GM23248 (cell line): ENCODE results near the gene HINFP. TPM values are rescaled to one million over a fixed set of nuclear protein-coding genes. Genes with fewer than 3 reads are reported as not detected.

ENCODE experiments used
- DNase-seq: peaks from one replicate; pipeline ENCODE4 v3.0.0-alpha.2; 2015
- H2AFZ ChIP-seq: fragments of 200-600 bp; sonication (generic); 2 replicates; pipeline ENCODE4 v1.6.1; 2016; ENCODE audit warnings: antibody characterized with exemption
- H3F3A ChIP-seq: fragments of 200-600 bp; sonication (generic); 2 replicates; pipeline ENCODE4 v1.6.1; 2016; ENCODE audit warnings: mild to moderate bottlenecking, antibody characterized with exemption, mixed run types; ENCODE audit not compliant: insufficient read depth
- H3K27ac ChIP-seq: fragments of 200-600 bp; sonication (generic); 2 replicates; pipeline ENCODE4 v1.5.1; 2016; ENCODE audit warnings: mild to moderate bottlenecking
- H3K27me3 ChIP-seq: fragments of 200-600 bp; sonication (generic); replicated peaks from 2 replicates; pipeline ENCODE4 v1.6.1; 2016; ENCODE audit warnings: mild to moderate bottlenecking; ENCODE audit not compliant: insufficient read depth
- H3K36me3 ChIP-seq: fragments of 200-600 bp; sonication (generic); 2 replicates; pipeline ENCODE4 v1.6.1; 2016; ENCODE audit warnings: low read depth, mild to moderate bottlenecking
- H3K4me1 ChIP-seq: fragments of 200-600 bp; sonication (generic); 2 replicates; pipeline ENCODE4 v1.6.1; 2016; ENCODE audit warnings: mild to moderate bottlenecking; ENCODE audit not compliant: insufficient read depth
- H3K4me2 ChIP-seq: fragments of 200-600 bp; sonication (generic); one replicate; pipeline ENCODE4 v1.6.1; 2016; ENCODE audit warnings: mild to moderate bottlenecking; ENCODE audit not compliant: unreplicated experiment
- H3K4me3 ChIP-seq: fragments of 200-600 bp; sonication (generic); 2 replicates; pipeline ENCODE4 v1.5.1; 2016; ENCODE audit warnings: mild to moderate bottlenecking
- H3K79me2 ChIP-seq: fragments of 200-600 bp; sonication (generic); 2 replicates; pipeline ENCODE4 v1.6.1; 2016; ENCODE audit warnings: mild to moderate bottlenecking; ENCODE audit not compliant: insufficient read depth
- H3K9ac ChIP-seq: fragments of 200-600 bp; sonication (generic); 2 replicates; pipeline ENCODE4 v1.6.1; 2016; ENCODE audit warnings: mild to moderate bottlenecking
- H3K9me2 ChIP-seq: fragments of 200-600 bp; sonication (generic); 2 replicates; pipeline ENCODE4 v1.6.1; 2016; ENCODE audit warnings: mixed run types, mild to moderate bottlenecking, moderate library complexity; ENCODE audit not compliant: insufficient read depth
- H3K9me3 ChIP-seq: fragments of 200-600 bp; sonication (generic); one replicate; pipeline ENCODE4 v1.6.1; 2017; ENCODE audit warnings: low read depth
- H4K20me1 ChIP-seq: fragments of 200-600 bp; sonication (generic); 2 replicates; pipeline ENCODE4 v1.6.0; 2016; ENCODE audit not compliant: insufficient read depth
- EZH2 ChIP-seq: fragments of 200-600 bp; sonication (generic); IDR thresholded peaks from 2 replicates; pipeline ENCODE4 v1.6.1; 2018; ENCODE audit warnings: antibody characterized with exemption, mild to moderate bottlenecking; ENCODE audit not compliant: insufficient read depth, poor library complexity, severe bottlenecking
- EZH2phosphoT487 ChIP-seq: fragments of 200-600 bp; sonication (generic); IDR thresholded peaks from 2 replicates; pipeline ENCODE4 v1.6.1; 2018; ENCODE audit warnings: antibody characterized with exemption, moderate library complexity, mild to moderate bottlenecking, low read depth; ENCODE audit not compliant: insufficient read depth
- WGBS, 2 experiments: methylation state at CpG; one replicate each; pipeline ENCODE4 v1.1.6; 2015 to 2017; ENCODE audit warnings: low lambda C conversion rate in 2 of 2, low coverage in 1 of 2; ENCODE audit errors: missing lambda C conversion rate in 2 of 2; 5-methylcytosine and 5-hydroxymethylcytosine counted together
- in situ Hi-C: fragments of 300-500 bp; cut with MboI; formaldehyde crosslinking; loops from 2 replicates; pipeline ENCODE4 v1.15.0; 2020
- polyA plus RNA-seq: library from polyadenylated mRNA; unstranded; fragments of >200 nt; fragmentation: Nextera tagmentation; extraction: Ambion mirVana; gene quantifications from 2 replicates; pipeline ENCODE4 v1.2.1, GENCODE V29; 2016
- total RNA-seq: library from RNA; depleted of rRNA; stranded (reverse); fragments of >200 nt; shearing (Covaris generic); gene quantifications from 2 replicates; pipeline ENCODE4 v1.2.3, GENCODE V29; 2014

Gene HINFP
- total and polyA plus RNA-seq, 2 experiments from 2014 or later, result 8.3 to 31.8 TPM

DNA sequence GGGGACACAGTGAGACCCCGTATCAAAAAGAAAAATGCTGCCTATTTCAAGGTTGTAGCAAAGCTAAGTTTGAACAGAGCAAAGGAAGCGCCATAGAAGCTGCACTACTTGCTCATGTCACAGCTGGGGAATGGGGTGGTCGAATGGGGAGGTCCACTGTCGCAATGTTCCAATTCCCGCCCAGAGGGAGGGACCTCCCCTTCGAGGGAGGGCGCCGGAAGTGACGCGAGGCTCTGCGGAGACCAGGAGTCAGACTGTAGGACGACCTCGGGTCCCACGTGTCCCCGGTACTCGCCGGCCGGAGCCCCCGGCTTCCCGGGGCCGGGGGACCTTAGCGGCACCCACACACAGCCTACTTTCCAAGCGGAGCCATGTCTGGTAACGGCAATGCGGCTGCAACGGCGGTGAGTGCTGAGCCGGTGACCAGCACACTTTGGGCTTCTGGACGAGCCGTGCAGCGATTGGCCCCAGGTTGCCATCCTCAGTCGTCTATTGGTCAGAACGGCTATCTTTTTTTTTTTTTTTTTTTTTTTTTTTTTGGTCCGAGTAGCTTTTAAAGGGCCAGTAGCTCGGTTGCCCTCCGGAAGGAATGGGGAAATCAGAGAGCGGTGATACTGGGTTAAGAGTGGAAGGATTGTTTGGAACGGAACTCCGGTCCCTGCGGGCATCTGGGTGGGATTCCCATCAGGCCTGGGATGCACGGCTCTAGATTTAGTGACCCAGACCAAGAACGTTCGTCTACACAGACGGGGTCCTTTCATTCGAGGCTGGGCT, 36.5 kb upstream of the HINFP start, which contains the start of gene HMBS:
Gene HMBS, plus strand, starts transcription at position 219 of the 774 bp plus-strand sequence. Its CDS starts 153 bp downstream, at position 372.
- in situ Hi-C loops, result no loop called here
- Histone ChIP-seq H2AFZ (peak within 1 kb of the TSS; percentile 94), H3K27ac (peak within 1 kb of the TSS; percentile 88), H3K9ac (peak within 1 kb of the TSS; percentile 88), H3K9me2 (no peaks in the 10 kb centered on the region), H3F3A (peaks cover 13% of the 10 kb centered on the region; the same call in 1 of the 2 replicates), H3K4me3 (peak within 1 kb of the TSS; percentile 99), H3K4me2 (peak within 1 kb of the TSS; percentile 93), H4K20me1 (no peaks in the 10 kb centered on the region), H3K79me2 (peaks cover 29% of the 10 kb centered on the region), H3K9me3 (no peaks in the 10 kb centered on the region), H3K36me3 (no peaks in the 10 kb centered on the region), H3K27me3 (no peaks in the 10 kb centered on the region), H3K4me1 (peaks cover 10% of the 10 kb centered on the region)
- 0% methylated on average over 42 to 45 of the region's 45 CpGs for WGBS, 2 experiments
- peak; percentile 97 for DNase-seq
- no peak for TF ChIP-seq EZH2
- TF ChIP-seq EZH2phosphoT487, result no peak

DNA sequence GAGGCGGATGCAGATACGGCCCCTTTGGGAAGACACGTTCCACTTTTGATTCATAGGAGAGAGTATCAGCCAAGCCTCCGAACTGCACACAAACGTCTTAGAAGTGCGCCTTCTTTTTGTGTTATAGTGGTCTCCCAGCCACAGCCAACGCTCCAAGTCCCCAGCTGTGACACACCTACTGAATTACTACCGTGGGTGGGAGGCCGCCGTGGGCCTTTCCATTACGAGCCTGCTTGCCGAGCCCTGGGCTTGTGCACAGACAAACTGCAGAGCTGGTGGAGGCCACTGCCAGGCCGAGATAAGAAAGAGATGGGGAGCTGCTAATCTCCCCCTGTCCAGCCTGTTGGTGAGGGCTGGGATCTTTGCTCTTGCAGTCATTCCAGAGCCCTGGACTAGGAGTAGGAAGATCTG, 35.9 kb upstream of the HINFP start:
- Histone ChIP-seq H3K79me2 (peaks cover 29% of the 10 kb centered on the region), H3K4me1 (peaks cover 10% of the 10 kb centered on the region), H3K4me2 (peak overlapping the region; percentile 93), H3K9me3 (no peaks in the 10 kb centered on the region), H3K27ac (peak overlapping the region; percentile 88), H3K36me3 (no peaks in the 10 kb centered on the region), H3K9me2 (no peaks in the 10 kb centered on the region), H3K9ac (peak overlapping the region; percentile 88), H3F3A (peaks cover 13% of the 10 kb centered on the region; the same call in 1 of the 2 replicates), H4K20me1 (no peaks in the 10 kb centered on the region), H2AFZ (peak overlapping the region; percentile 94), H3K4me3 (peak overlapping the region; percentile 99), H3K27me3 (no peaks in the 10 kb centered on the region)
- in situ Hi-C loops, result no loop called here
- 2 to 3% methylated on average over 12 to 13 of the region's 13 CpGs for WGBS, 2 experiments
- DNase-seq, result peak; percentile 67
- TF ChIP-seq EZH2phosphoT487, result no peak
- TF ChIP-seq EZH2, result no peak

GRCh38 chr11:119087123-119087522, 34.3 kb upstream of the HINFP start:
- H3K4me2 ChIP-seq, result no peak overlapping the region
- H3K79me2 ChIP-seq, result peaks cover 38% of the 10 kb centered on the region
- no peak overlapping the region for H2AFZ ChIP-seq
- TF ChIP-seq EZH2, result no peak
- no peak for TF ChIP-seq EZH2phosphoT487
- no peaks in the 10 kb centered on the region for H3K36me3 ChIP-seq
- in situ Hi-C loops, result no loop called here
- no peak for DNase-seq
- H3K9ac ChIP-seq, result no peak overlapping the region
- no peaks in the 10 kb centered on the region for H4K20me1 ChIP-seq
- no peaks in the 10 kb centered on the region for H3K9me2 ChIP-seq
- H3K4me1 ChIP-seq, result peaks cover 10% of the 10 kb centered on the region
- H3K27ac ChIP-seq, result no peak overlapping the region
- 95 to 97% methylated on average over 6 of the region's 6 CpGs for WGBS, 2 experiments
- no peak overlapping the region for H3K4me3 ChIP-seq
- no peaks in the 10 kb centered on the region for H3K9me3 ChIP-seq
- H3F3A ChIP-seq, result peaks cover 25% of the 10 kb centered on the region
- no peaks in the 10 kb centered on the region for H3K27me3 ChIP-seq

GRCh38 chr11:119087747-119088241, 33.6 kb upstream of the HINFP start:
- Histone ChIP-seq H3K36me3 (no peaks in the 10 kb centered on the region), H3K9ac (no peak overlapping the region), H3F3A (peaks cover 25% of the 10 kb centered on the region), H2AFZ (no peak overlapping the region), H4K20me1 (no peaks in the 10 kb centered on the region), H3K4me3 (no peak overlapping the region), H3K27me3 (no peaks in the 10 kb centered on the region), H3K27ac (no peak overlapping the region), H3K9me3 (no peaks in the 10 kb centered on the region), H3K79me2 (peaks cover 45% of the 10 kb centered on the region), H3K4me1 (peaks cover 14% of the 10 kb centered on the region), H3K9me2 (no peaks in the 10 kb centered on the region), H3K4me2 (no peak overlapping the region)
- in situ Hi-C loops, result no loop called here
- DNase-seq, result no peak
- TF ChIP-seq EZH2phosphoT487 (no peak), EZH2 (no peak)
- 100% methylated on average over 2 of the region's 2 CpGs for WGBS, 2 experiments
